OCI-LY7 (cell line): ENCODE measurements around the gene OGA.

ENCODE experiments used
- CTCF ChIP-seq: fragments of 200-600 bp; sonication (generic); conservative IDR thresholded peaks from 2 replicates; pipeline ENCODE4 v1.5.1; 2014; ENCODE audit warnings: mild to moderate bottlenecking, antibody characterized with exemption, low read length, moderate library complexity, mixed read lengths
- EZH2phosphoT487 ChIP-seq: fragments of 200-600 bp; sonication (generic); IDR thresholded peaks from 2 replicates; pipeline ENCODE4 v1.6.1; 2018; ENCODE audit warnings: low read depth, borderline replicate concordance, mild to moderate bottlenecking, mixed run types, antibody characterized with exemption, low read length, moderate library complexity, mixed read lengths

DNA sequence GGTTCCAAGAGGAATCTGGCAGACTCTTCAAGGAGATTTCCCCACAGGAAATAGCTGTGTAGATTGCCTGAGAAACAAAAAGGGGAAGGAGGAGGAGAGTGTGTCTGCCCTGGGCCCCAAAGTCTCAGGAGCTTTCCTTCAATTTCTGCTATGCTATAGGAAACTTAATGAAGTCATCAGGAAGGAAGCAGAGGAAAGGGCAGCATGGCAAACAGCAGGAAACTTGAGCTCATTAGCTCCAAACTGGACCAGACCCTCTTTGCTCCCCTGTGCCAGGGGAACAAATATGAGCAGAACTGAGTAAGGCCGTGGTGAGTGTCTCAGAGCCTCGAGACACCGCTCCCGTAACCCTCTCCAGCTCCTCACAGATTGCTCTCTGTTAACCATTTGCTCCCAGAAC lies 30.2 kb upstream of the OGA start:
- no peak for TF ChIP-seq CTCF
- TF ChIP-seq EZH2phosphoT487, result no peak
